DOHH2 (cell line): ENCODE data around the gene FRY.

Experiments
- CTCF ChIP-seq: fragments of 200-600 bp; sonication (generic); IDR thresholded peaks from one replicate; pipeline ENCODE4 v1.5.1; 2014; ENCODE audit warnings: antibody characterized with exemption, mild to moderate bottlenecking, low read depth, low read length; ENCODE audit not compliant: poor library complexity, severe bottlenecking
- EZH2phosphoT487 ChIP-seq: fragments of 200-600 bp; sonication (generic); IDR thresholded peaks from 2 replicates; pipeline ENCODE4 v1.6.1; 2017; ENCODE audit warnings: borderline replicate concordance, mild to moderate bottlenecking, antibody characterized with exemption, low read length, moderate library complexity, mixed read lengths

DNA sequence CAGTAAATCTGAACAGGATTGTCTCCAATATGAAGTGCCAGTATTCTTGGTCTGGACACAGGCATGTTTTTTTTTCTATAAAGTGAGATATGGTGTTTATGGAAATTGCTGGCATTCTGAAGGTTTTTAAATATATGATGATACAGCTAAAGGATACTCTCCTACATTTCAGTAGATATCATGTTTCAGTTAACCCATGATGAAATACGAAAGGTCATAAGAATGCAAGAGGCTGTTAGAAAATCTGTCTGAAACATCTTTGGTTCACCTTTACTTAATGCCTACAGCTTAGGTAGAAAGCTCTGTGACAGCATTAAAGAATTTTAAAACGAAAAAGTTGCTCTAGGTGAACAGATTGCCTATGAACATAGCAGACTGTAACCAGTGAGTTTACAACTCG, 9.1 kb downstream of the FRY start:
- TF ChIP-seq EZH2phosphoT487: no peak
- no peak for TF ChIP-seq CTCF
